ENCODE results near the gene C20orf144.

The C20orf144 gene

DNA sequence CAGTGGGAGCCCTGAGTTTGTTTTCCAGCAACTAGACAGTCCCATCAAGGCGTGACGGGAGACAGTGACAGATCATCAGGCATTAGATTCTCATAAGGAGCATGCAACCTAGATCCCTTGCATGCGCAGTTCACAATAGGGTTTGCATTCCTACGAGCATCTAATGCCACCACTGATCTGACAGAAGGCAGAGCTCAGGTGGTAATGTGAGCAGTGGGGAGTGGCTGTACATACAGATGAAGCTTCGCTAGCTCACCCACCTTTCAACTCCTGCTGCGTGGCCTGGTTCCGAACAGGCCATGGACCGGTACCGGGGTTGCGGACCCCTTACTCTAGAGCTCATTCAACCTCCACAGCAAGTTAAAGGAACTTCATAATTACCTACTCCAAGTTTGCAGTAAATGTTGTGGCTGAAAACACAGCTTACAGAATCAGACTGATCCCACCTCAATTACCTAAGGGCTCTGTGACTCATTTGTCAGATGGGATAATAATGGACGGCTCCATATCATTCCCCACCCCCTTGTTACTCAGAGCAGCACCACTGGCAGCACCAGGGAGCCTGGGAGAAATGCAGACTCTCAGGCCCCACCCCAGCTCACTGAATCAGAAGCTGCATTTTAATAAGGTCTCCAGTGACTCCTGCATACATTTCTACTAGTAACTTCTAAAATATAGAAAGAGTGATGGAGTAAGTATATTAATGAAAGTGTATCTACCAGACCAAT, 42.2 kb downstream of the C20orf144 start:
- TF ChIP-seq ZBTB7A (IDR thresholded peaks at IDR 0.05; ENCODE audit: low read depth) (no peak), TAF1 (IDR thresholded peaks at IDR 0.05; ENCODE audit: low read depth) (no peak), EP300 (IDR thresholded peaks at IDR 0.05; ENCODE audit: borderline replicate concordance) (no peak), USF1 (IDR thresholded peaks at IDR 0.05) (no peak), REST (IDR thresholded peaks at IDR 0.05; ENCODE audit: low read depth) (no peak), RAD21 (IDR thresholded peaks at IDR 0.05; ENCODE audit: low read depth) (no peak), YY1 (IDR thresholded peaks at IDR 0.05; ENCODE audit: low read depth) (no peak), TCF12 (IDR thresholded peaks at IDR 0.05; ENCODE audit: low read depth) (no peak), MAX (IDR thresholded peaks at IDR 0.05) (no peak)

- TF ChIP-seq RAD21 (IDR thresholded peaks at IDR 0.05; ENCODE audit: low read depth) (no peak), TAF1 (IDR thresholded peaks at IDR 0.05; ENCODE audit: low read depth) (no peak), TEAD4 (IDR thresholded peaks at IDR 0.05) (no peak), YY1 (IDR thresholded peaks at IDR 0.05; ENCODE audit: low read depth) (no peak), NFIC (IDR thresholded peaks at IDR 0.05) (no peak), EGR1 (IDR thresholded peaks at IDR 0.05) (no peak), CREB1 (IDR thresholded peaks at IDR 0.05; ENCODE audit: low read depth) (no peak), USF1 (IDR thresholded peaks at IDR 0.05) (no peak), TCF12 (IDR thresholded peaks at IDR 0.05; ENCODE audit: low read depth) (no peak), CEBPB (IDR thresholded peaks at IDR 0.05) (no peak), REST (IDR thresholded peaks at IDR 0.05; ENCODE audit: low read depth) (no peak), MAX (IDR thresholded peaks at IDR 0.05) (no peak), FOXM1 (IDR thresholded peaks at IDR 0.05; ENCODE audit: borderline replicate concordance, low read depth) (no peak), EP300 (IDR thresholded peaks at IDR 0.05; ENCODE audit: borderline replicate concordance) (no peak), ZBTB7A (IDR thresholded peaks at IDR 0.05; ENCODE audit: low read depth) (no peak)
Observed at GRCh38 chr20:33707668-33708067, 45.5 kb downstream of the C20orf144 start.

GRCh38 chr20:33709398-33709797, 47.3 kb downstream of the C20orf144 start:
- TF ChIP-seq FOXM1 (IDR thresholded peaks at IDR 0.05; ENCODE audit: borderline replicate concordance, low read depth), result no peak
- no peak for TF ChIP-seq TAF1 (IDR thresholded peaks at IDR 0.05; ENCODE audit: low read depth)
- TF ChIP-seq RAD21 (IDR thresholded peaks at IDR 0.05; ENCODE audit: low read depth), result no peak

- TF ChIP-seq REST (IDR thresholded peaks at IDR 0.05; ENCODE audit: low read depth) (no peak), EP300 (IDR thresholded peaks at IDR 0.05; ENCODE audit: borderline replicate concordance) (no peak)
Observed at GRCh38 chr20:33709905-33710541, 47.9 kb downstream of the C20orf144 start.

Data from Ishikawa (cell line).